H9 (cell line): ENCODE data around the gene MOB3A. TPM values are rescaled to one million over a fixed set of nuclear protein-coding genes. Genes with fewer than 3 reads are reported as not detected.

Experiments used
- DNase-seq: peaks from one replicate; pipeline ENCODE4 v3.0.0-alpha.2; 2017
- H2AFZ ChIP-seq: one replicate; pipeline ENCODE4 v1.6.1; 2013; ENCODE audit warnings: mild to moderate bottlenecking, low read length, control low read depth, moderate library complexity
- H2AK5ac ChIP-seq: 2 replicates; pipeline ENCODE4 v1.6.1; 2013; ENCODE audit warnings: low read length, control low read depth, mixed read lengths; ENCODE audit not compliant: insufficient read length
- H2BK120ac ChIP-seq: one replicate; pipeline ENCODE4 v1.6.1; 2013; ENCODE audit warnings: low read depth, mild to moderate bottlenecking, low read length, control low read depth, inconsistent platforms; ENCODE audit not compliant: poor library complexity, severe bottlenecking
- H2BK12ac ChIP-seq: 2 replicates; pipeline ENCODE4 v1.6.1; 2013; ENCODE audit warnings: low read length, control low read depth, mixed read lengths, low read depth; ENCODE audit not compliant: insufficient read length
- H2BK15ac ChIP-seq: 2 replicates; pipeline ENCODE4 v1.6.1; 2013; ENCODE audit warnings: low read depth, low read length, control low read depth
- H2BK20ac ChIP-seq: one replicate; pipeline ENCODE4 v1.6.1; 2013; ENCODE audit warnings: low read depth, mild to moderate bottlenecking, low read length, control low read depth, inconsistent platforms; ENCODE audit not compliant: poor library complexity, severe bottlenecking
- H2BK5ac ChIP-seq: 2 replicates; pipeline ENCODE4 v1.6.1; 2013; ENCODE audit warnings: low read length, control low read depth, mixed read lengths; ENCODE audit not compliant: insufficient read length
- H3K14ac ChIP-seq: 2 replicates; pipeline ENCODE4 v1.6.1; 2013; ENCODE audit warnings: low read length, control low read depth; ENCODE audit not compliant: insufficient read depth
- H3K18ac ChIP-seq: 2 replicates; pipeline ENCODE4 v1.6.1; 2013; ENCODE audit warnings: low read depth, mild to moderate bottlenecking, mixed read lengths, low read length, control low read depth; ENCODE audit not compliant: insufficient read length
- H3K23ac ChIP-seq: 2 replicates; pipeline ENCODE4 v1.6.1; 2013; ENCODE audit warnings: low read length, control low read depth, mixed read lengths, low read depth; ENCODE audit not compliant: insufficient read length
- H3K23me2 ChIP-seq: 2 replicates; pipeline ENCODE4 v1.6.1; 2013; ENCODE audit warnings: low read depth, mild to moderate bottlenecking, mixed read lengths, low read length, control low read depth; ENCODE audit not compliant: insufficient read length, poor library complexity, severe bottlenecking
- H3K27ac ChIP-seq: 2 replicates; pipeline ENCODE4 v1.5.1; 2013; ENCODE audit warnings: low read length, control low read depth, mixed read lengths, low read depth; ENCODE audit not compliant: insufficient read length
- H3K27me3 ChIP-seq: 2 replicates; pipeline ENCODE4 v1.6.1; 2013; ENCODE audit warnings: low read length, control low read depth, inconsistent platforms; ENCODE audit not compliant: insufficient read depth
- H3K4ac ChIP-seq: 2 replicates; pipeline ENCODE4 v1.6.1; 2013; ENCODE audit warnings: low read depth, mild to moderate bottlenecking, control low read depth, inconsistent platforms, low read length, moderate library complexity
- H3K4me1 ChIP-seq: 2 replicates; pipeline ENCODE4 v1.6.1; 2013; ENCODE audit warnings: low read length, control low read depth, inconsistent platforms; ENCODE audit not compliant: insufficient read depth
- H3K4me2 ChIP-seq: 2 replicates; pipeline ENCODE4 v1.6.1; 2013; ENCODE audit warnings: low read length, control low read depth, mixed read lengths; ENCODE audit not compliant: insufficient read length, insufficient read depth
- H3K56ac ChIP-seq: 2 replicates; pipeline ENCODE4 v1.6.1; 2013; ENCODE audit warnings: low read depth, mild to moderate bottlenecking, mixed read lengths, low read length, control low read depth; ENCODE audit not compliant: insufficient read length
- H3K79me1 ChIP-seq: 2 replicates; pipeline ENCODE4 v1.6.1; 2013; ENCODE audit warnings: low read depth, mild to moderate bottlenecking, moderate library complexity, low read length, control low read depth, inconsistent platforms; ENCODE audit not compliant: insufficient read depth, poor library complexity, severe bottlenecking
- H3K79me2 ChIP-seq: 2 replicates; pipeline ENCODE4 v1.6.1; 2013; ENCODE audit warnings: low read length, control low read depth, inconsistent platforms; ENCODE audit not compliant: insufficient read depth
- H3K9ac ChIP-seq: 2 replicates; pipeline ENCODE4 v1.6.1; 2013; ENCODE audit warnings: low read length, control low read depth, mixed read lengths; ENCODE audit not compliant: insufficient read length; ENCODE audit errors: extremely low read depth
- H3K9me3 ChIP-seq: one replicate; pipeline ENCODE4 v1.6.1; 2013; ENCODE audit warnings: low read depth, low read length, inconsistent platforms; ENCODE audit not compliant: control insufficient read depth
- H3T11ph ChIP-seq: one replicate; pipeline ENCODE4 v1.6.1; 2013; ENCODE audit warnings: mild to moderate bottlenecking, low read length, control low read depth, inconsistent platforms
- H4K20me1 ChIP-seq: one replicate; pipeline ENCODE4 v1.6.1; 2013; ENCODE audit not compliant: control insufficient read depth, insufficient read length, insufficient read depth
- H4K5ac ChIP-seq: 2 replicates; pipeline ENCODE4 v1.6.1; 2013; ENCODE audit warnings: low read depth, mild to moderate bottlenecking, mixed read lengths, low read length, control low read depth; ENCODE audit not compliant: insufficient read length
- H4K8ac ChIP-seq: replicated peaks from 2 replicates; pipeline ENCODE4 v1.6.1; 2013; ENCODE audit warnings: low read length, control low read depth, mixed read lengths, low read depth; ENCODE audit not compliant: insufficient read length
- H4K91ac ChIP-seq: 2 replicates; pipeline ENCODE4 v1.6.1; 2013; ENCODE audit warnings: low read depth, mild to moderate bottlenecking, moderate library complexity, mixed read lengths, low read length, control low read depth; ENCODE audit not compliant: insufficient read length
- H3K27ac Mint-ChIP-seq, 3 experiments: 2 replicates in 2 of 3; 3 replicates in 1 of 3; pipeline ENCODE4 v1.8.0; 2020 to 2021; ENCODE audit warnings: mixed read lengths in 3 of 3, mild to moderate bottlenecking in 1 of 3, moderate library complexity in 1 of 3
- H3K27me3 Mint-ChIP-seq: 2 replicates; pipeline ENCODE4 v1.8.0; 2021; ENCODE audit warnings: low read depth, mild to moderate bottlenecking, moderate library complexity, mixed read lengths
- H3K36me3 Mint-ChIP-seq, 3 experiments: 2 replicates in 2 of 3; 3 replicates in 1 of 3; pipeline ENCODE4 v1.8.0; 2020 to 2021; ENCODE audit warnings: low read depth in 3 of 3, mixed read lengths in 3 of 3; ENCODE audit not compliant: insufficient read depth in 1 of 3
- H3K4me1 Mint-ChIP-seq, 2 experiments: 2 replicates each; pipeline ENCODE4 v1.8.0; 2020; ENCODE audit warnings: mixed read lengths in 2 of 2
- H3K4me3 Mint-ChIP-seq, 2 experiments: 2 replicates in 1 of 2; 3 replicates in 1 of 2; pipeline ENCODE4 v1.8.0; 2020 to 2021; ENCODE audit warnings: mild to moderate bottlenecking in 2 of 2, mixed read lengths in 2 of 2, moderate library complexity in 1 of 2
- H3K9me3 Mint-ChIP-seq, 2 experiments: 2 replicates in 1 of 2; 3 replicates in 1 of 2; pipeline ENCODE4 v1.8.0; 2020; ENCODE audit warnings: mild to moderate bottlenecking in 2 of 2, mixed read lengths in 2 of 2, moderate library complexity in 1 of 2
- WGBS: extraction: QIAGEN DNeasy Blood & Tissue Kit; methylation state at CpG from one replicate; pipeline ENCODE4 v1.1.7; 2013; ENCODE audit warnings: missing lambda C conversion rate, low lambda C conversion rate, mixed read lengths; ENCODE audit not compliant: insufficient read length; ENCODE audit errors: extremely low coverage; 5-methylcytosine and 5-hydroxymethylcytosine counted together
- total RNA-seq: library from RNA; stranded (reverse); gene quantifications from 2 replicates; pipeline ENCODE4 v1.2.1, GENCODE V29; 2021
- TF ChIP-seq, protein P1 (sequence below): fragments of 200-600 bp; sonication (generic); conservative IDR thresholded peaks from 3 replicates; pipeline ENCODE4 v1.8.0; 2021; ENCODE audit warnings: antibody characterized with exemption, mild to moderate bottlenecking

Gene MOB3A
- total RNA-seq, 1 experiment from 2014 or later: 11.5 TPM

DNA sequence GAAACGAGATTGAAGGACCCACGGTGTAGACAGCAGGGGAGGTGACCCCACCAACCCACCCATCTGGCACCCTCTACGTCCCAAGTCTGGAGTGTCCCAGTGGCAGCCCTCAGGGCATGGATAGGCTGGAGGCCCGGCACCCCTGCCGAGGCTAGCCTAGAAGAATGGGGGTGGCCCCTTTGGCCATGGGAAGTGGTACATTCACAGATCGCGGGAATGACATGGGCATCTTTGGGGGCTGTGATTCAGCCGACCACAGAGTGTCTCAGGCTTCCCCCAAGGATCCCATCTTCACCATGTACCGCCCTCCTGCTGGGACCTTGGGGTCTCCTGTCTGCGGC is 33.8 kb downstream of the MOB3A start:
- H3K9me3 ChIP-seq: no peaks in the 10 kb centered on the region
- H3K4me1 ChIP-seq: no peaks in the 10 kb centered on the region
- no peak for DNase-seq
- no peak overlapping the region for H2AK5ac ChIP-seq
- no peak overlapping the region for H4K5ac ChIP-seq
- Mint-ChIP-seq H3K27ac (peak overlapping the region in 1 of 3 experiments; percentile 99; a peak in 4 of 7 replicates), H3K4me1 (peaks cover 22 to 31% of the 10 kb centered on the region in 2 experiments), H3K9me3 (no peaks in the 10 kb centered on the region; a peak in 1 of 5 replicates), H3K4me3 (peak overlapping the region; percentile 76 to 87), H3K27me3 (no peaks in the 10 kb centered on the region), H3K36me3 (no peaks in the 10 kb centered on the region)
- peak overlapping the region; percentile 58 for H3K9ac ChIP-seq
- H3K56ac ChIP-seq: no peak overlapping the region
- H2BK120ac ChIP-seq: no peak overlapping the region
- H2BK20ac ChIP-seq: no peak overlapping the region
- no peak overlapping the region for H2BK15ac ChIP-seq
- 0 out of 2 replicates have a peak overlapping the region, but pooled peaks have one; percentile 93 for H3K14ac ChIP-seq
- no peaks in the 10 kb centered on the region for H3K79me2 ChIP-seq
- peaks cover 10% of the 10 kb centered on the region for H3K23me2 ChIP-seq
- H2AFZ ChIP-seq: no peak overlapping the region
- H3K18ac ChIP-seq: no peak overlapping the region
- TF ChIP-seq, protein P1, sequence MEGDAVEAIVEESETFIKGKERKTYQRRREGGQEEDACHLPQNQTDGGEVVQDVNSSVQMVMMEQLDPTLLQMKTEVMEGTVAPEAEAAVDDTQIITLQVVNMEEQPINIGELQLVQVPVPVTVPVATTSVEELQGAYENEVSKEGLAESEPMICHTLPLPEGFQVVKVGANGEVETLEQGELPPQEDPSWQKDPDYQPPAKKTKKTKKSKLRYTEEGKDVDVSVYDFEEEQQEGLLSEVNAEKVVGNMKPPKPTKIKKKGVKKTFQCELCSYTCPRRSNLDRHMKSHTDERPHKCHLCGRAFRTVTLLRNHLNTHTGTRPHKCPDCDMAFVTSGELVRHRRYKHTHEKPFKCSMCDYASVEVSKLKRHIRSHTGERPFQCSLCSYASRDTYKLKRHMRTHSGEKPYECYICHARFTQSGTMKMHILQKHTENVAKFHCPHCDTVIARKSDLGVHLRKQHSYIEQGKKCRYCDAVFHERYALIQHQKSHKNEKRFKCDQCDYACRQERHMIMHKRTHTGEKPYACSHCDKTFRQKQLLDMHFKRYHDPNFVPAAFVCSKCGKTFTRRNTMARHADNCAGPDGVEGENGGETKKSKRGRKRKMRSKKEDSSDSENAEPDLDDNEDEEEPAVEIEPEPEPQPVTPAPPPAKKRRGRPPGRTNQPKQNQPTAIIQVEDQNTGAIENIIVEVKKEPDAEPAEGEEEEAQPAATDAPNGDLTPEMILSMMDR: 0 out of 3 replicates have a peak, but pooled peaks have one; percentile 5
- H3T11ph ChIP-seq: no peak overlapping the region
- no peaks in the 10 kb centered on the region for H3K27me3 ChIP-seq
- no peak overlapping the region for H4K8ac ChIP-seq
- no peak overlapping the region for H3K4ac ChIP-seq
- no peaks in the 10 kb centered on the region for H3K79me1 ChIP-seq
- H4K20me1 ChIP-seq: no peaks in the 10 kb centered on the region
- no peak overlapping the region for H4K91ac ChIP-seq
- no peak overlapping the region for H2BK5ac ChIP-seq
- peak overlapping the region; percentile 69 for H3K4me2 ChIP-seq
- WGBS: no CpG with 5 or more reads among the region's 10 CpGs
- no peak overlapping the region for H2BK12ac ChIP-seq
- H3K23ac ChIP-seq: no peak overlapping the region
- H3K27ac ChIP-seq: no peak overlapping the region
